ENCODE results near the gene PTPRT. TPM values are rescaled to one million over a fixed set of nuclear protein-coding genes. Genes with fewer than 3 reads are reported as not detected.

The PTPRT gene
- total RNA-seq, 2 donors from 2014 or later = 0.20 to 0.52 TPM

- intact Hi-C loops (cut with DNase I, micrococcal nuclease) = no loop called here
- ATAC-seq (no peak), DNase-seq (no peak)
These were observed 1071.1 kb downstream of the PTPRT start for GRCh38 chr20:42118409-42119125.

- DNase-seq (no peak), ATAC-seq (no peak)
- intact Hi-C loops (cut with DNase I, micrococcal nuclease) = no loop called here
These were observed 1071.7 kb downstream of the PTPRT start for GRCh38 chr20:42118001-42118400.

GRCh38 chr20:42113236-42113635 lies 1076.5 kb downstream of the PTPRT start:
- DNase-seq (no peak), ATAC-seq (no peak)
- intact Hi-C loops (cut with DNase I, micrococcal nuclease) = no loop called here

- DNase-seq (no peak), ATAC-seq (no peak)
- intact Hi-C loops (cut with DNase I, micrococcal nuclease) = no loop called here
These were observed 1077.5 kb downstream of the PTPRT start for GRCh38 chr20:42112161-42112560.

GRCh38 chr20:42111349-42111748 lies 1078.4 kb downstream of the PTPRT start:
- intact Hi-C loops (cut with DNase I, micrococcal nuclease) = no loop called here
- DNase-seq (no peak), ATAC-seq (no peak)

- no peak for ATAC-seq
- DNase-seq = no peak
- intact Hi-C loops (cut with DNase I, micrococcal nuclease) = no loop called here
These were observed 1079.4 kb downstream of the PTPRT start for GRCh38 chr20:42110301-42110700.

- ATAC-seq = no peak
- intact Hi-C loops (cut with DNase I, micrococcal nuclease) = no loop called here
- DNase-seq = no peak
These were observed 1087.7 kb downstream of the PTPRT start for GRCh38 chr20:42102000-42102399.

GRCh38 chr20:42100137-42100704 lies 1089.5 kb downstream of the PTPRT start:
- DNase-seq (no peak), ATAC-seq (no peak)
- intact Hi-C loops (cut with DNase I, micrococcal nuclease) = no loop called here

GRCh38 chr20:42099101-42099500 lies 1090.6 kb downstream of the PTPRT start:
- no peak for ATAC-seq
- no peak for DNase-seq
- intact Hi-C loops (cut with DNase I, micrococcal nuclease) = no loop called here

GRCh38 chr20:42098418-42098817 lies 1091.3 kb downstream of the PTPRT start:
- no peak for DNase-seq
- no peak for ATAC-seq
- intact Hi-C loops (cut with DNase I, micrococcal nuclease) = no loop called here

GRCh38 chr20:42097741-42098140 lies 1092.0 kb downstream of the PTPRT start:
- no peak for ATAC-seq
- intact Hi-C loops (cut with DNase I, micrococcal nuclease) = no loop called here
- DNase-seq = no peak

- intact Hi-C loops (cut with DNase I, micrococcal nuclease) = no loop called here
- DNase-seq = no peak
- ATAC-seq = no peak
These were observed 1094.5 kb downstream of the PTPRT start for GRCh38 chr20:42095221-42095620.

- no peak for ATAC-seq
- intact Hi-C loops (cut with DNase I, micrococcal nuclease) = no loop called here
- DNase-seq = no peak
These were observed 1095.9 kb downstream of the PTPRT start for GRCh38 chr20:42093542-42094440.

GRCh38 chr20:42093041-42093440 lies 1096.7 kb downstream of the PTPRT start:
- ATAC-seq (no peak), DNase-seq (no peak)
- intact Hi-C loops (cut with DNase I, micrococcal nuclease) = no loop called here

GRCh38 chr20:42085366-42085765 lies 1104.3 kb downstream of the PTPRT start:
- intact Hi-C loops (cut with DNase I, micrococcal nuclease) = no loop called here
- DNase-seq (no peak), ATAC-seq (no peak)

GRCh38 chr20:42083280-42083679 lies 1106.4 kb downstream of the PTPRT start:
- intact Hi-C loops (cut with DNase I, micrococcal nuclease) = no loop called here
- ATAC-seq (no peak), DNase-seq (no peak)

GRCh38 chr20:42082611-42083010 lies 1107.1 kb downstream of the PTPRT start:
- DNase-seq (peak in 1 of 2 donors; percentile 5), ATAC-seq (no peak)
- intact Hi-C loops (cut with DNase I, micrococcal nuclease) = no loop called here

- no peak for DNase-seq
- ATAC-seq = no peak
- intact Hi-C loops (cut with DNase I, micrococcal nuclease) = no loop called here
These were observed 1108.8 kb downstream of the PTPRT start for GRCh38 chr20:42080956-42081355.

GRCh38 chr20:42074944-42075343 lies 1114.8 kb downstream of the PTPRT start:
- DNase-seq (no peak), ATAC-seq (no peak)
- intact Hi-C loops (cut with DNase I, micrococcal nuclease) = no loop called here

GRCh38 chr20:42067596-42067995 lies 1122.1 kb downstream of the PTPRT start:
- intact Hi-C loops (cut with DNase I, micrococcal nuclease) = no loop called here
- ATAC-seq = no peak

More at GRCh38 chr20:42067596-42067995, 1122.1 kb downstream of the PTPRT start:
- DNase-seq = no peak
